ENCODE results near the gene OXTR.
A peak's percentile ranks its signal among the peaks of the same experiment; 100 is the strongest.

Gene OXTR

GRCh38 chr3:8769088-8769822 lies at the start of gene OXTR:
OXTR (minus strand) TSS chr3:8769613; CDS start chr3:8768187, 1,426 bp downstream.
- DNase-seq (ENCODE audit: insufficient read length, low spot score): peak; percentile 80
- TF ChIP-seq CTCF (IDR thresholded peaks at IDR 0.05; ENCODE audit: insufficient read depth, missing control alignments): peak; percentile 92
- FAIRE-seq: no peak

DNA sequence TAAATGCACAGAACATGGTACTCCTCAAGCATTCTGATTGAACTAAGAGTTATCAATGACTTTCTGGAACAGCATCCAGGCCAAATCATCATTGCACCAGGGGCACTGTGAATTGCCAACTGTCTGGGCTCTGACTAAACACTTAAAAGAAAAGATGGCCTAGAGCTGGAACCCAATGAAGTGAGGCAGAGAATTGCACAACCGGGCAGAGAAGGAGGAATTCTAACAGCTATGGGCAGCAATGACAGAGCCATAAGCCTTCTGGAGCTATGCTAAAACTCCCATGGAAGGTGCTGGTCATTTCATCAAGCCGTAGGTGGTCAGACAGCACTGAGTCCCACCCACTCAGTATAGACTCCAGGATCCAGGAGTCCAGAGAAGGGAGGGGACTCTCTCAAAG lies 48.1 kb upstream of the OXTR start:
- TF ChIP-seq CTCF (IDR thresholded peaks at IDR 0.05; ENCODE audit: insufficient read depth, missing control alignments): no peak
- FAIRE-seq: no peak
- no peak for DNase-seq (ENCODE audit: insufficient read length, low spot score)

DNA sequence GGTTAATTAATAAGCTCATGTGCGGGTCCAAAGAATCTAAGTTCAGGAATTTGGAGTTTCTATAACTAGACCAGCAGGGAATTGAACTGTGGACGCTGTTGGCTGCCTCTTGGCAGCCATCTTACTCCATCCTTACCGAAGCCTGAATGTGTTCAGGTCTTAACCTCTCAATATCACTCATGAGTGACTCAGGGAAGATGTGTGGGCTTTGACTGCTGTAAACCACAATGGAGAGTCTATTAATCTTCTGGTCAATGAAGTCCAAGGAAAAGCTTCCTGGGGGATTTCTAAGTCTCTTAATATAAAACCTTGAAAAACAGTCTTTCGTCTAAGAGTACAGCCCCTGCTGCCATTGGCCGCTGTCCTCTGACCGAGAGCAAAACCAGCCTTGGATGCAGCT lies 46.7 kb upstream of the OXTR start:
- TF ChIP-seq CTCF (IDR thresholded peaks at IDR 0.05; ENCODE audit: insufficient read depth, missing control alignments): no peak
- FAIRE-seq (no peak), DNase-seq (ENCODE audit: insufficient read length, low spot score) (no peak)

DNA sequence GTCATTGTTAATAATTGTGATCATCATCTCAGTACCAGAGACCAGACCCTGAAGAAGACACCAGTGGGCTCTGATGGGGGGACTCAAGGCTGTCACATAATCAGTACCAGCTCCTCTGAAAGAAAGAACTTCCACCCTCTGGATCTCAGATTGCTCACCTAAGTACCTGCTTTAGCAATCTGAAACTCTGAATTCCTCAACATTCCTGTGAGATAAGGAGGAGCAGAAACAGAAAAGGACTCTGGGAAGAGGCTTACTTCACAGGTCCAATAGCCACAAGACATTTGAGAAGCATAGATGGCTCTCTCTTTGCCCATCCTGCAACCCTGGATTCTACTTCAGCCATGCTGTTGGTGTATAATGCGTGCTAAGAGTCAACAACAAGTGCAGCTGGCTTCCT lies 44.0 kb upstream of the OXTR start:
- no peak for FAIRE-seq
- DNase-seq (ENCODE audit: insufficient read length, low spot score): no peak
- TF ChIP-seq CTCF (IDR thresholded peaks at IDR 0.05; ENCODE audit: insufficient read depth, missing control alignments): no peak

DNA sequence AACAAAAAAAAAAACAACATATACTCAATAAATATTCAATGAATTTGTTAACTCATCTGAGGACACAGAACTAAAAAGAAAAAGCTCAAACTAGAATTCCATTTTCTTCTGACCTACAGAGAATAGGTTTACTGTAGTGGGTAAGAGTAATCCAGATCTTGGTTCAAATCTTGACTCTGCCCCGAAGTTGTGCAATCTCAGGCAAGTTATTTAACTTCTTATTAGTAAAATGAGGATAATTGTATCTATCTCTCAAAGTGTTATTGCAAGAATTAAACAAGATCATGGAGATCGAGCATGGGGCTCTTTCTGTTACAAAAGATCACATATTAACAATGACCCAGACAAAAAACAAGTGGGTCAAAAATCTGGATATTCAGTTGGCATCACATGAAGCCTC lies 41.1 kb upstream of the OXTR start:
- FAIRE-seq: no peak
- no peak for TF ChIP-seq CTCF (IDR thresholded peaks at IDR 0.05; ENCODE audit: insufficient read depth, missing control alignments)
- DNase-seq (ENCODE audit: insufficient read length, low spot score): no peak

DNA sequence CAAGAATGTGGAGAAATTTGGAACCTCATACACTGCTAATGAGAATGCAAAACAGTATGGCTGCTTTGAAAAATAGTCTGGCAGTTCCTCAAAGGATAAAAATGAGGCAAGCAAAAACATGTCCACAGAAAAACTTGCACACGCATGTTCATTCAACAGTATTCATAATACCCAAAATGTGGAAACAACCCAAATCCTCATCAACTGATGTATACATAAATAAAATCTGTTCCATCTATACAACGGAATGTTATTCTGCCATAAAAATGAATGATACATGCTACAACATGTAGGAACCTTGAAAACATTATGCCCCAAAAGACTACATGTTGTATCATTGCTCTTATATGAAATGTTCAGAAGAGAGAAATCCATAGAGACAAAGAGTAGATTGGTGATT lies 36.4 kb upstream of the OXTR start:
- TF ChIP-seq CTCF (IDR thresholded peaks at IDR 0.05; ENCODE audit: insufficient read depth, missing control alignments): no peak
- FAIRE-seq: no peak
- no peak for DNase-seq (ENCODE audit: insufficient read length, low spot score)

GRCh38 chr3:8802256-8802655 lies 32.8 kb upstream of the OXTR start:
- DNase-seq (ENCODE audit: insufficient read length, low spot score) (no peak), FAIRE-seq (no peak)
- no peak for TF ChIP-seq CTCF (IDR thresholded peaks at IDR 0.05; ENCODE audit: insufficient read depth, missing control alignments)
